H9 (cell line): ENCODE measurements around the gene GCGR. TPM values are rescaled to one million over a fixed set of nuclear protein-coding genes. Genes with fewer than 3 reads are reported as not detected.

ENCODE experiments used
- DNase-seq: peaks from one replicate; pipeline ENCODE4 v3.0.0-alpha.2; 2017
- H2AFZ ChIP-seq: one replicate; pipeline ENCODE4 v1.6.1; 2013; ENCODE audit warnings: mild to moderate bottlenecking, low read length, control low read depth, moderate library complexity
- H2AK5ac ChIP-seq: 2 replicates; pipeline ENCODE4 v1.6.1; 2013; ENCODE audit warnings: low read length, control low read depth, mixed read lengths; ENCODE audit not compliant: insufficient read length
- H2BK120ac ChIP-seq: one replicate; pipeline ENCODE4 v1.6.1; 2013; ENCODE audit warnings: low read depth, mild to moderate bottlenecking, low read length, control low read depth, inconsistent platforms; ENCODE audit not compliant: poor library complexity, severe bottlenecking
- H2BK12ac ChIP-seq: 2 replicates; pipeline ENCODE4 v1.6.1; 2013; ENCODE audit warnings: low read length, control low read depth, mixed read lengths, low read depth; ENCODE audit not compliant: insufficient read length
- H2BK15ac ChIP-seq: 2 replicates; pipeline ENCODE4 v1.6.1; 2013; ENCODE audit warnings: low read depth, low read length, control low read depth
- H2BK20ac ChIP-seq: one replicate; pipeline ENCODE4 v1.6.1; 2013; ENCODE audit warnings: low read depth, mild to moderate bottlenecking, low read length, control low read depth, inconsistent platforms; ENCODE audit not compliant: poor library complexity, severe bottlenecking
- H2BK5ac ChIP-seq: 2 replicates; pipeline ENCODE4 v1.6.1; 2013; ENCODE audit warnings: low read length, control low read depth, mixed read lengths; ENCODE audit not compliant: insufficient read length
- H3K14ac ChIP-seq: 2 replicates; pipeline ENCODE4 v1.6.1; 2013; ENCODE audit warnings: low read length, control low read depth; ENCODE audit not compliant: insufficient read depth
- H3K18ac ChIP-seq: 2 replicates; pipeline ENCODE4 v1.6.1; 2013; ENCODE audit warnings: low read depth, mild to moderate bottlenecking, mixed read lengths, low read length, control low read depth; ENCODE audit not compliant: insufficient read length
- H3K23ac ChIP-seq: 2 replicates; pipeline ENCODE4 v1.6.1; 2013; ENCODE audit warnings: low read length, control low read depth, mixed read lengths, low read depth; ENCODE audit not compliant: insufficient read length
- H3K23me2 ChIP-seq: 2 replicates; pipeline ENCODE4 v1.6.1; 2013; ENCODE audit warnings: low read depth, mild to moderate bottlenecking, mixed read lengths, low read length, control low read depth; ENCODE audit not compliant: insufficient read length, poor library complexity, severe bottlenecking
- H3K27ac ChIP-seq: 2 replicates; pipeline ENCODE4 v1.5.1; 2013; ENCODE audit warnings: low read length, control low read depth, mixed read lengths, low read depth; ENCODE audit not compliant: insufficient read length
- H3K27me3 ChIP-seq: 2 replicates; pipeline ENCODE4 v1.6.1; 2013; ENCODE audit warnings: low read length, control low read depth, inconsistent platforms; ENCODE audit not compliant: insufficient read depth
- H3K4ac ChIP-seq: 2 replicates; pipeline ENCODE4 v1.6.1; 2013; ENCODE audit warnings: low read depth, mild to moderate bottlenecking, control low read depth, inconsistent platforms, low read length, moderate library complexity
- H3K4me1 ChIP-seq: 2 replicates; pipeline ENCODE4 v1.6.1; 2013; ENCODE audit warnings: low read length, control low read depth, inconsistent platforms; ENCODE audit not compliant: insufficient read depth
- H3K4me2 ChIP-seq: 2 replicates; pipeline ENCODE4 v1.6.1; 2013; ENCODE audit warnings: low read length, control low read depth, mixed read lengths; ENCODE audit not compliant: insufficient read length, insufficient read depth
- H3K56ac ChIP-seq: 2 replicates; pipeline ENCODE4 v1.6.1; 2013; ENCODE audit warnings: low read depth, mild to moderate bottlenecking, mixed read lengths, low read length, control low read depth; ENCODE audit not compliant: insufficient read length
- H3K79me1 ChIP-seq: 2 replicates; pipeline ENCODE4 v1.6.1; 2013; ENCODE audit warnings: low read depth, mild to moderate bottlenecking, moderate library complexity, low read length, control low read depth, inconsistent platforms; ENCODE audit not compliant: insufficient read depth, poor library complexity, severe bottlenecking
- H3K79me2 ChIP-seq: 2 replicates; pipeline ENCODE4 v1.6.1; 2013; ENCODE audit warnings: low read length, control low read depth, inconsistent platforms; ENCODE audit not compliant: insufficient read depth
- H3K9ac ChIP-seq: 2 replicates; pipeline ENCODE4 v1.6.1; 2013; ENCODE audit warnings: low read length, control low read depth, mixed read lengths; ENCODE audit not compliant: insufficient read length; ENCODE audit errors: extremely low read depth
- H3K9me3 ChIP-seq: one replicate; pipeline ENCODE4 v1.6.1; 2013; ENCODE audit warnings: low read depth, low read length, inconsistent platforms; ENCODE audit not compliant: control insufficient read depth
- H3T11ph ChIP-seq: one replicate; pipeline ENCODE4 v1.6.1; 2013; ENCODE audit warnings: mild to moderate bottlenecking, low read length, control low read depth, inconsistent platforms
- H4K20me1 ChIP-seq: one replicate; pipeline ENCODE4 v1.6.1; 2013; ENCODE audit not compliant: control insufficient read depth, insufficient read length, insufficient read depth
- H4K5ac ChIP-seq: 2 replicates; pipeline ENCODE4 v1.6.1; 2013; ENCODE audit warnings: low read depth, mild to moderate bottlenecking, mixed read lengths, low read length, control low read depth; ENCODE audit not compliant: insufficient read length
- H4K8ac ChIP-seq: replicated peaks from 2 replicates; pipeline ENCODE4 v1.6.1; 2013; ENCODE audit warnings: low read length, control low read depth, mixed read lengths, low read depth; ENCODE audit not compliant: insufficient read length
- H4K91ac ChIP-seq: 2 replicates; pipeline ENCODE4 v1.6.1; 2013; ENCODE audit warnings: low read depth, mild to moderate bottlenecking, moderate library complexity, mixed read lengths, low read length, control low read depth; ENCODE audit not compliant: insufficient read length
- H3K27ac Mint-ChIP-seq, 3 experiments: 2 replicates in 2 of 3; 3 replicates in 1 of 3; pipeline ENCODE4 v1.8.0; 2020 to 2021; ENCODE audit warnings: mixed read lengths in 3 of 3, mild to moderate bottlenecking in 1 of 3, moderate library complexity in 1 of 3
- H3K27me3 Mint-ChIP-seq: 2 replicates; pipeline ENCODE4 v1.8.0; 2021; ENCODE audit warnings: low read depth, mild to moderate bottlenecking, moderate library complexity, mixed read lengths
- H3K36me3 Mint-ChIP-seq, 3 experiments: 2 replicates in 2 of 3; 3 replicates in 1 of 3; pipeline ENCODE4 v1.8.0; 2020 to 2021; ENCODE audit warnings: low read depth in 3 of 3, mixed read lengths in 3 of 3; ENCODE audit not compliant: insufficient read depth in 1 of 3
- H3K4me1 Mint-ChIP-seq, 2 experiments: 2 replicates each; pipeline ENCODE4 v1.8.0; 2020; ENCODE audit warnings: mixed read lengths in 2 of 2
- H3K4me3 Mint-ChIP-seq, 2 experiments: 2 replicates in 1 of 2; 3 replicates in 1 of 2; pipeline ENCODE4 v1.8.0; 2020 to 2021; ENCODE audit warnings: mild to moderate bottlenecking in 2 of 2, mixed read lengths in 2 of 2, moderate library complexity in 1 of 2
- H3K9me3 Mint-ChIP-seq, 2 experiments: 2 replicates in 1 of 2; 3 replicates in 1 of 2; pipeline ENCODE4 v1.8.0; 2020; ENCODE audit warnings: mild to moderate bottlenecking in 2 of 2, mixed read lengths in 2 of 2, moderate library complexity in 1 of 2
- CTCF ChIP-seq: fragments of 200-600 bp; sonication (generic); conservative IDR thresholded peaks from 3 replicates; pipeline ENCODE4 v1.8.0; 2021; ENCODE audit warnings: antibody characterized with exemption, mild to moderate bottlenecking
- WGBS: extraction: QIAGEN DNeasy Blood & Tissue Kit; methylation state at CpG from one replicate; pipeline ENCODE4 v1.1.7; 2013; ENCODE audit warnings: missing lambda C conversion rate, low lambda C conversion rate, mixed read lengths; ENCODE audit not compliant: insufficient read length; ENCODE audit errors: extremely low coverage; 5-methylcytosine and 5-hydroxymethylcytosine counted together
- total RNA-seq: library from RNA; stranded (reverse); gene quantifications from 2 replicates; pipeline ENCODE4 v1.2.1, GENCODE V29; 2021

Gene GCGR
- total RNA-seq, 1 experiment from 2014 or later: 0.24 TPM

DNA sequence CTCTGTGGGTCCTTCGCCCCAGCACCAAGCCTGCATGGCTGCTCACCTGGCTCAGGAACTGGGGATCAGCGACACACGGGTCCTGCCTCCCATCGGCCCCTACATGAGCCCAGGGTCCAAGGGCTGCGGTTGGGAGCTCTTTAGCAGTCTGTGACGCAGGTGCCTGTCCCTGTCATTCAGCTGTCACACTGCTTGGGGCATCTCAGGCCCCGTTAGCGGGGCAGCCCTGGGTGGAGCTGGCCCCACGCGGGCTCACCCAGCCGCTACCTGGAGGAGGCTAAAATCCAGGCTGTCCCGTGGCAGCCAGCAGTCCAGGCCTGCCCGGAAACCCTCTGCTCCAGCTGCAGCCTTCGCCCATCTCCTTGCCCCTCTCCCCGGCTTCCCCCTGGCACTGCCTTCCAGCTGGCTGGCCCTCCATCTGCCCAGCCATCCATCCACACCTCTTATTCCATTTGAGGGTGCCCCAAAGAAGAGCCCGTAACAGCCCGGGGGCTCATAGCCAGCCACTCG, 3.3 kb downstream of the GCGR start:
- Histone ChIP-seq H3K9me3 (no peaks in the 10 kb centered on the region), H3K18ac (no peak overlapping the region), H3K79me2 (no peaks in the 10 kb centered on the region), H4K91ac (no peak overlapping the region), H3K4me1 (no peaks in the 10 kb centered on the region), H2BK12ac (no peak overlapping the region), H3T11ph (no peak overlapping the region), H4K8ac (no peak overlapping the region), H3K23me2 (peaks cover 6% of the 10 kb centered on the region), H3K4me2 (no peak overlapping the region), H3K79me1 (no peaks in the 10 kb centered on the region), H2BK20ac (no peak overlapping the region), H3K14ac (no peak overlapping the region; the same call in 1 of the 2 replicates), H3K4ac (no peak overlapping the region), H2AFZ (no peak overlapping the region), H2AK5ac (no peak overlapping the region), H3K27ac (no peak overlapping the region), H2BK15ac (no peak overlapping the region), H3K56ac (no peak overlapping the region), H4K5ac (no peak overlapping the region), H3K23ac (no peak overlapping the region), H2BK120ac (no peak overlapping the region), H3K9ac (no peak overlapping the region), H4K20me1 (no peaks in the 10 kb centered on the region), H3K27me3 (peaks cover 29% of the 10 kb centered on the region), H2BK5ac (no peak overlapping the region)
- H3K4me3 Mint-ChIP-seq: no peak overlapping the region
- no CpG with 5 or more reads among the region's 18 CpGs for WGBS
- H3K27me3 Mint-ChIP-seq: peaks cover 67% of the 10 kb centered on the region
- DNase-seq: no peak
- H3K9me3 Mint-ChIP-seq: no peaks in the 10 kb centered on the region; a peak in 3 of 5 replicates
- no peaks in the 10 kb centered on the region for H3K36me3 Mint-ChIP-seq
- H3K27ac Mint-ChIP-seq: no peak overlapping the region
- peaks cover 0 to 6% of the 10 kb centered on the region in 2 experiments; a peak in 1 of 4 replicates for H3K4me1 Mint-ChIP-seq
- TF ChIP-seq CTCF: no peak
